WERI-Rb-1 (cell line): ENCODE measurements around the gene DUS3L.
A peak's percentile ranks its signal among the peaks of the same experiment; 100 is the strongest.

Experiments
- DNase-seq: peaks from one replicate; pipeline ENCODE4 v3.0.0-alpha.2; 2020
- H3K27ac ChIP-seq: fragments of 250-450 bp; sonication (Bioruptor Pico); 2 replicates; pipeline ENCODE4 v1.5.1; 2020; ENCODE audit warnings: mild to moderate bottlenecking, moderate library complexity
- H3K27me3 ChIP-seq: fragments of 250-450 bp; sonication (Bioruptor Pico); 2 replicates; pipeline ENCODE4 v1.5.1; 2021; ENCODE audit warnings: mild to moderate bottlenecking, low read depth, moderate library complexity; ENCODE audit not compliant: insufficient read depth, severe bottlenecking
- H3K36me3 ChIP-seq: fragments of 250-450 bp; sonication (Bioruptor Pico); 2 replicates; pipeline ENCODE4 v1.5.1; 2020; ENCODE audit warnings: mild to moderate bottlenecking, moderate library complexity
- H3K4me3 ChIP-seq: 2 replicates; pipeline ENCODE4 v1.5.1; 2011; ENCODE audit warnings: low read depth, mild to moderate bottlenecking, control low read depth, low read length
- H3K9me3 ChIP-seq: fragments of 250-450 bp; sonication (Bioruptor Pico); 2 replicates; pipeline ENCODE4 v1.5.1; 2021; ENCODE audit warnings: mild to moderate bottlenecking, moderate library complexity; ENCODE audit not compliant: severe bottlenecking
- CTCF ChIP-seq: IDR thresholded peaks from 2 replicates; pipeline ENCODE4 v1.5.1; 2011; ENCODE audit warnings: low read depth, mild to moderate bottlenecking, control low read depth, inconsistent platforms, low read length

Gene DUS3L

GRCh38 chr19:5823579-5824281, 32.8 kb upstream of the DUS3L start:
- no peaks in the 10 kb centered on the region for H3K9me3 ChIP-seq
- TF ChIP-seq CTCF = peak; percentile 36
- no peaks in the 10 kb centered on the region for H3K27me3 ChIP-seq
- no peaks in the 10 kb centered on the region for H3K36me3 ChIP-seq
- H3K4me3 ChIP-seq = no peak overlapping the region
- no peak for DNase-seq
- H3K27ac ChIP-seq = no peak overlapping the region

- DNase-seq = no peak
- H3K36me3 ChIP-seq = no peaks in the 10 kb centered on the region
- H3K27me3 ChIP-seq = no peaks in the 10 kb centered on the region
- H3K27ac ChIP-seq = no peak overlapping the region
- H3K4me3 ChIP-seq = no peak overlapping the region
- no peak for TF ChIP-seq CTCF
- H3K9me3 ChIP-seq = no peaks in the 10 kb centered on the region
Observed at GRCh38 chr19:5822181-5822844, 31.4 kb upstream of the DUS3L start.

DNA sequence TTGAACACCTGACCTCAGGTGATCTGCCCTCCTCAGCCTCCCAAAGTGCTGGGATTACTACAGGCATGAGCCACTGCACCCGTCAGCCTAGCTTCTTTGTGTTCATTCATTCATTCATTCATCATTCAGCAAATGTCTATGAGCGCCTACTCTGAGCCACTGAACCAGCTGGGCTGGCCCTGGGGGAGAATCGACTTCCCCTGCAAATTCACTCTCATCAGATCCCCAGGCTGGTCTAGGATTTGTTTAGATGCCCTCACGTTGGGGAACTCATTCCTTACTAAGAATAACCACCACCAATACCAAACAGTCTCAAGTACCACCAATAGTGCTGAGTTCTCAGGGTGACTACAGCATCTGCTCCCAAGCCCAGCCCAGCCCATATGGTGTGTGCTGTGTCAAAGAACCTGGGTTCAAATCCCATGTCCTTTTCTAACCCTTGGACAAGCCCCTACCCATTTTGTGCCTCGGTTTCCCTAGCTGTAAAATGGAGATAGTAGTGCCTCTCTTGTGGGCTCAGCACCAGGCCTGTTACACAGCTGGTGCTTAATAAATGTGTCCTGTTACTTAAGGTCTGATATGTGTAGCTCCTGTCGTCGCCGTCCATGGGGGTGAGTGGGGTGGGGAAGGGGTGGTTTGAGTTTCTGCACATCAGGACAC, 30.7 kb upstream of the DUS3L start:
- DNase-seq = no peak
- H3K4me3 ChIP-seq = no peak overlapping the region

DNA sequence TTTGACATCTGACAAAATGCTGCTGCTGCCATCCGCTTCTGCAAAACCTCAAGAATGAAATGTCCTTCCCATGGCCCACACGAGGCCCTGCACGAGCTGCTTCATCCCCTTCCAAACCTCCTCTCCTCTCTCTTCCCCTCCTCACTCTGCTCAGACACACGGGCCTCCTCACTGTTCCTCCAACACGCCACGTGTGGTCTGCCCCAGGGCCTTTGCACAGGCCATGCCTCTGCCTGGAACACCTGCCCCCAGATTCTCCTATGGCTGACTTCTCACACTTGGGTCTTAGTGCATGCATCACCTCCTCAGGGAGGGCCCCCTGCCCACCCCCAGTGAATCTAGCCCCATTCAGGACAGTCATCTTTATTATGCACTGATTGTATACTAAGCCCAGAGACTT, 29.8 kb upstream of the DUS3L start:
- Histone ChIP-seq H3K4me3 (no peak overlapping the region), H3K9me3 (no peaks in the 10 kb centered on the region), H3K27ac (no peak overlapping the region), H3K27me3 (no peaks in the 10 kb centered on the region), H3K36me3 (no peaks in the 10 kb centered on the region)
- no peak for DNase-seq
- no peak for TF ChIP-seq CTCF

More for the DNA sequence above, 30.7 kb upstream of the DUS3L start:
- H3K27ac ChIP-seq = no peak overlapping the region
- no peak for TF ChIP-seq CTCF
- no peaks in the 10 kb centered on the region for H3K9me3 ChIP-seq
- H3K36me3 ChIP-seq = no peaks in the 10 kb centered on the region
- no peaks in the 10 kb centered on the region for H3K27me3 ChIP-seq

DNA sequence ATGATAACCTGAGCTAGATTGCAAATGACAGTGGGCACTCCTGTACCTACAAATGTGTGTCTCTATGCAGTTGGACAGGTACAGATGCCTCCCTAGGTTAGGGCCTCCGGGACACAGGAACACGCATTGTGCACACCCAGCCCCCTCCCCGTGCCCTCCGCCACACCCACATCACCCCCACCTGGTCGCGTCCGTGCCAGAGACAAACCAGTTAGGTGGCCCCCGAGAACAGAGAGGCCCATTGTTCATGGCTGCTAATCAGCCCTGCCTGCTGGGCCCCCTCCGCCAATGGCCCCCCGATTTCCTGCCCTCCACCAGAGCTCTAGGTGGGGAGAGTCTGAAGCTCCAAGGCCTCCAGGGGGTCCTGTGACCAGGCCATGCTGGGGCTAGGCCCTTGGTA, 27.6 kb upstream of the DUS3L start:
- no peak overlapping the region for H3K4me3 ChIP-seq
- no peak for TF ChIP-seq CTCF
- no peak for DNase-seq
- no peak overlapping the region for H3K27ac ChIP-seq
- H3K9me3 ChIP-seq = no peaks in the 10 kb centered on the region
- H3K27me3 ChIP-seq = no peaks in the 10 kb centered on the region
- no peaks in the 10 kb centered on the region for H3K36me3 ChIP-seq
